ENCODE results near the gene SYNJ1.
"Not testable (repeated sequence)": the region's sequence is repeated elsewhere in the genome, so short reads cannot be mapped to it uniquely, and the experiment has no call there.

The SYNJ1 gene

DNA sequence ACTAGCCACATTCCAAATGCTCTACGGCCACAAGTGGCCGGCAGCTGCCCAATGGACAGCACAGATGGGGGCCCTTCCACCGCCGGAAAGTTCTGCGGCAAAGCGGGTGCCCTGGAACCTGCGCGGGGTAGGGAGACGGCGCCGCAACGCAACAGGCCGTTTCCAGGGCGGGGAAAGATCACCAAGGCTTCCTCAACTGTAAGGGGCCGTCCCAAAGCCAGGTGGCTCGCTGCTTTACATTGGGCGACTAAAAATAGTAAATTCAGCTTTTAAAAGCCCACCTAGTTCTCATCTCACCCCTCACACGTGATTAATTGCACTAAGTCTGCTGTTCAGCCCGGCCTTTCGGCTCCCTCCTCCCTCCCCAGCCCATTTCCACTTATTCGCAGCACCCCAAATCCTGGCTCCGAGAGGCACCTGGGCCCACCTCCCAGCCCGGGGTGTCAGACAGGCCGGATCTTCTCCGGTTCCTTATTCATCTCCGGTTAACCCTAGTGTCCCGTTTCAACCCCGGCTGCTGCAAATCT lies 116.3 kb downstream of the SYNJ1 start:
- DNase-seq = no peak

- not testable (repeated sequence) for DNase-seq
Observed at GRCh38 chr21:32610940-32611339, 116.9 kb downstream of the SYNJ1 start.

- DNase-seq = no peak
Observed at GRCh38 chr21:32608851-32609250, 119.0 kb downstream of the SYNJ1 start.

DNA sequence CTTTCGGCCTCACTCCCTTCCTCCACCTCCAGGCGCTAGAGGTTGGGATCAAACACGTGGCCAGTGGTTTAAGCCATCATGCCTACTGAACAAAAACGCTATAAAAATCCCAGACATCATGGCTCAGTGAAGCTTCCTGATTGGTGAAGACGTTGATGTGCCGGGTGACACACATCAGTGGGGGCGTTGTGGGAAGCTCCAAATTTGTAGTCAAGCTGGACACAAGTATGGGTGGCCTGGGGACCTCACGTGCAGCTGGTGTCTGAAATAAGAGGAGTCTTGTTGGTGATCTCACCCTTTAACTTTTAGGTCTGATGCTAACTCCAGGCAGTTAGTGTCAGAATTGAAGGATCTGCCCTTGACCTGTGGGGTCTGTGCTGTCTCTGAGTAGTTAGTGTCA lies 122.3 kb downstream of the SYNJ1 start:
- DNase-seq = no peak

DNA sequence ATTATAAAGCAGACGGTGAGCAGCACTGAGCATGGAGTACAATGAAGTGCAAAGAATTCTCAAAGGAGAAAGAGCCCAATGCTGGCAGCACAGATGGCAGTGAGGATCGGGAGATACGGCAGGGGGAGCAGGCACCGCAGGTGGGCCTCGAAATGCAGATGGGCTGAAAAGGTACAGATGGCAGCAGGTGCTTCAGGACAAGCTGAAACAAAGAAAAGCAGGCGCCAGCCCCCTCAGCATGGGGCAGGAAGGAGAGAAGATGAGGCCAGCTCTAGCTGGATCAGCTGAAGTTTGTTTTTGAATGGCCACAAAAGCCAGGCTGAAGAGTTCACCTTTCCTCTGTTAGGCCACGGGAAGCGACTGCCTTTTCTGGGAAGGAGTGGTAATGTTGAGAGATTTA lies 123.3 kb downstream of the SYNJ1 start:
- no peak for DNase-seq

DNA sequence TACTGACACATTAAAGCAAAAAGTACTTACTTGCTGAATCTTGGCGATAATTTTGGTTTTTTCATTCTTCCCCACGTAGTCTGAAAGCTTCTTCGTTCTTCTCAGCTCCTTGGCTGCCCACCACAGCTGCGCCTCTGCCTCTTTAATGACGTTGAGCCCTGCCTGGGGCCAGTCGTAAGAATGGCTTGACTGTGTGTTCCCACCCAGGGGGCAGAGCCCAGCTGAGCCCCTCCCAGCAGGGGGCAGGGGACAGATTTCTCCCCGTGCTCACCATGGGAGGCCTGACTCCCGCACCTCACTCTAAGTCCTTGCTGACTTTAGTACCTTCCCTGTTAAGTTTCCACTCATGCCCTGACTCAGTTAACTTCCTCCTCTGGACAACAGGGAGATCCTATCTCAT lies 124.7 kb downstream of the SYNJ1 start:
- no peak for DNase-seq

DNA sequence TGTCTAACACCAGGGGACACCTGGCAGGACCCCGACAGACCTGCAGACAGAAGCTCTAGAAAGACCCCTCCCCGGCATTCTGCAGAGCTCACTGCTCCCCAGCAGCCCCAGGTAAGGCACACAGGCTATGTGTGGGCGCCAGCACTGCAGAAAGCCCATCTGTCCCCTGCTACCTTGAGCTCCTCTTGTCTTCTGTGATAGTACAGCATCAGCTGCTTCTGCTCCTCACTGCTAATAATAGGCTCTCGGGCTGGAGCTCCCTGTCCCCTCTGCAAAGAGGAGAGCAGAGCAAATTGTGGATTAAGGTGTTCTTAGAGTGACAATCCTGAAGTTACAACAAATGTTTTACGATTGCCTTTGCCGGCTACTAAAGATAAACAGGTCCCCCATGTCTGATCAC lies 125.7 kb downstream of the SYNJ1 start:
- DNase-seq = no peak

DNA sequence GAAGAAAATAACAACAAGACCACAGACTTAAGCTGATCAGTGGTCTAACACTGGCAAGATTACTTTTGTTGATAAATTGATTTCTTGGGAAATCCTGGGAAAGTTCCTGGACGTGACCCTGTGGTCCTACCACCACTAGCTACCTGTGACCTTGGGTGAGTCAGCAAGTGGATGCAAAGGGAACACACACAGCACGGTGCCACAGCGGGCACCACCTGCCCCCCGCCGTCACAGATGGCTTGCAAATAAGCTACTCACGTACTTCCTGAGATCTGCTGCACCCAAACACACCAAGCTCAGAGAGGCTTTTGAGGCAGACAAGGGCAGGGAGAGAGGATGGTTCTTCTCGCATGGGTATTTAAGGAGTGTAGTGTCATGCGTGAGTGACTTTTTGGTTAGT lies 128.3 kb downstream of the SYNJ1 start:
- no peak for DNase-seq

- DNase-seq = no peak
Observed at GRCh38 chr21:32599091-32599490, 128.7 kb downstream of the SYNJ1 start.

DNA sequence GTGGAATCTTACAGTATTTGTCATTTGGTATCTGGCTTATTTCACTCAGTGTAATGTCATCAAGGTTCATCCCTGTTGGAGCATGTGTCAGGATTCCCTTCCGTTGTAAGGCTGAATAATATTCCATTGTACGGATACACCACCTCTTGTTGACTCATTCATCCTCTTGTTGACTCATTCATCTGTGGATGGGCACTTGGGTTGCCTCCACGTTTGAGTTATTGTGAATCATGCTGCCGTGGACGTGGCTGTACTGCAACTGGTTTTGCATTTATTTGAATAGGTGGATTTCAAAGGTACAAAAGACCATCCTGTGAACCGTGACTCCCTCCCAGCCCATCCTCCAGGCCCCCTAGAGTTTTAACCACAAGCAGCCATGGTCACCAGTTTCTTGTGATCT lies 130.6 kb downstream of the SYNJ1 start:
- DNase-seq = no peak

- DNase-seq = no peak
Observed at GRCh38 chr21:32595431-32595830, 132.4 kb downstream of the SYNJ1 start.

GRCh38 chr21:32593690-32594089 lies 134.1 kb downstream of the SYNJ1 start:
- no peak for DNase-seq

DNA sequence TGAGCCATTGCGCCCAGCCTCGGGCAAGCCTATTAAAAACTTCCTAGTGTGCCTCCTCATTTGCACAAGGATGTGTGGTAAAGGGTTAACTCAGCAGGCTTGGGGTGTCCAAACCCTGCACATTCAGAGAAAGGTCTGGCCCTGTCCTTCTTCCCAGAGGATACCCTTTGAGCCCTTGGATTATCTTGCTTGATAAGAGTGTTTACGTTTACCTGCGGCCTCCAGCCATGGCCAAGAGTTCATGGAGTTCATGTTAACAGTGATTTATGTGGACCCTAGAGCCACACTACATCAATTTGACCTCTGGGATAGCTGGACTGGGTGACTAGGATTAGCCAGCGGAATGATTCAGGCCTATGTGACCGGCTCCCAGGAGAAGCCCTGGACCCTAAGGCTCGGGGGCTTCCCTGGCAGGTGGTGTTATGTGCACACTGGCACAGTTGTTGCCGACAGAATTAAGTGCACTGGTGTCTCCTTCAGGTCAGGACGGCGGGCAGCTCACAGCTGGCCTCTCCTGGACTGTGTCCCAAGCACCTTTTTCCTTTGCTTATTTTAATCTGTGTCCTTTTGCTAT lies 134.8 kb downstream of the SYNJ1 start:
- DNase-seq = no peak

DNA sequence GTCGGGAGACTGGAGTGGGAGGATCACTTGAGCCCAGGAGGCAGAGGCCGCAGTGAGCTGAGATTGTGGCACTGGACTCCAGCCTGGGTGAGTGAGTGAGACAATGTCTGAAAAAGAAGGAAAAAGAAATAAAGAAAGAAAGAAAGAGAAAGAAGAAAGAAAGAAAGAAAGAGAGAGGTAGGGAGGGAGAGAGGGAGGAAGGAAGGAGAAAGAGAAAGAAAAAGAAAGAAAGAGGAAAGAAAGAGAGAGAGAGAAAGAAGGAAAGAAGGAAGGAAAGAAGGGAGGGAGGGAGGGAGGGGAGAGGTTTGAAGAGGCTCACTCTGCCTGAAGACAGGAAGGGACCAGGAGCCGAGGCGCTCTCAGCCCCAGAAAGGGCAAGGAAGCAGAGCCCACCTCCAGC lies 137.7 kb downstream of the SYNJ1 start:
- no peak for DNase-seq

DNA sequence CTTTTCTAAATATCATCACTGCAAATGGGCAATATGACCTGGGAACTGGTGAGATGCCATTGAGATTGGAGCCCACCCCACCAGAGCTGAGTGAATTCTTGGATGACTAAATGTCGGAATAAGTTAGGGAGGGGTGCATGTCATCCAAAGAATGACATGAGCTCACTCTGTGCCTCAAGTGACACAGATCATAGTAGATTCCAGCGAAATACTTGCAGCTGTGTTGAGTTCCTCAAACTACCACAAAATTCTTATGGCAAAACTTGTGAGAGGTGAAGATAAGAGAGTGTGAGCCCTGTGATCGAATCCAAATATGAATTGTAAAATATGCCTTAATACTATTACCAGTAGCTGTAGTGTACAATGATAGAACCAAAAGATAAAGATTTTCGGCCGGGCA lies 140.2 kb downstream of the SYNJ1 start:
- DNase-seq = no peak

- no peak for DNase-seq
Observed at GRCh38 chr21:32587120-32587519, 140.7 kb downstream of the SYNJ1 start.

DNA sequence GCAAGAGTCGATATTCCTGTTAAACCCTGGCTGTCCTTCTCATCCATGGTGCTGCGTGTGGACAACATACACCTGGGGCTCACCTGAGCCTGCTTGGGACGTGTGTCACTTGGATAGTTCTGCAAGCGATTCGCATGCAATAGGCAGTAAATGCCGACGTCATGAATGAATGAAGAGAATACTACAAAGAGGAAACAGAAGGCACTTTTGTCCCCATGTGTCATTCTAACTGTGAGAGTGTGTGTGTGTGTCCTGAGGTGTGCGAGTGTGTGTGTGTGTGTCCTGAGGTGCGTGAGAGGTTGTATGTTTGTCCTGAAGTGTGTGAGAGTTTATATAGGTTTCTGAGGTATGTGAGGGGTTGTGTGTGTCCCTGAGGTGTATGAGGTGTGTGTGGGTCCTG lies 141.8 kb downstream of the SYNJ1 start:
- DNase-seq = no peak

DNA sequence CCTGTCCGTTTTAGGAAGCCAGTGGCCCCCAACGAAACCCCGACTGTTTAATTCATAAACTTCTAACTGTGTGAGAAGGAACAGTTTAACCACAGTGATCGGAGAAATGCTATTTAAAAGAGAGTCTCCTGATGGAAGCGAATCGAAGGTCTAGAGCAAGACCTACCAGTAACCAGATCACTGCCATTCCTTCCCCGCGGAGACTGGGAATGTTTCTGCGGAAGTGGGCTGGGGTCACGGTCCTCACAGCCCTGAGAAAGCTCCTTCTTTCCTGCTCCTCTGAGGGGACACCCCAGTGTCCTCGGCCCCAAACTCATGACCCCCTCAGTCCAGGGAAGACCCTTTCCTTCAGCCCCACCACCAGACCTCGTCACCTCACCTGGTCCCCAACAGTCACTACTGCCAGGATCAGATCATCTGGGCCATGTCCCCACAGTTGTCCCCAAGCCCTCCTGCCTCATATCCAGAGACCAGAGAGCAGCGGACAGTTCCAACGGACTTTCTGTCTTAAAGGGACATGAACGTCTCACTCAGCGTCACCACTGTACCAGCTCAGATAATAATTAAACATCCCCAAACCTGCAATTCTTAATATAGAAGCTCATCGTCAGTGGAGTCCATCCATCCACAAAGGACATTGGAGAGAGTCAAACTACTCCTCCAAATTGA lies 142.6 kb downstream of the SYNJ1 start, which contains the start of gene TCP10L:
TSS of gene TCP10L (minus strand) at position 482 of the 669 bp plus-strand sequence. CDS start 1,219 bp downstream, outside the sequence.
- no peak for DNase-seq

DNA sequence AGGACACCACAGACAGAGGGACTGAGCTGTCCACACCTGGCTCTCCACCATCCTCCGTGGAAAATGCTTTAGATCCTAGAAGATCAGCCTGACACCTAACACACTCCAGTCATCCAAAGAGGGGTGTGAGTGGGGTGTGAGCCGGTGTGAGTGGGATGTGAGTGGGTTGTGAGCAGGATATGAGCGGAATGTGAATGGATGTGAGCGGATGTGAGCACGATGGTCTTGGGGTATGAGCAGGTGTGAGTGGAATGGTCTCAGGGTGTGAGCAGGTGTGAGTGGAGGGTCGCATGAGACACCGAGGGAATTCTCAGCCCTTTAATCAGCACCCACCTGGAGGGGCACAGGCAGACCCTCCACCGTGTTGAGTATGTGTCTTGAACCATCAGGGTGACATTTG lies 143.3 kb downstream of the SYNJ1 start:
- DNase-seq = no peak

DNA sequence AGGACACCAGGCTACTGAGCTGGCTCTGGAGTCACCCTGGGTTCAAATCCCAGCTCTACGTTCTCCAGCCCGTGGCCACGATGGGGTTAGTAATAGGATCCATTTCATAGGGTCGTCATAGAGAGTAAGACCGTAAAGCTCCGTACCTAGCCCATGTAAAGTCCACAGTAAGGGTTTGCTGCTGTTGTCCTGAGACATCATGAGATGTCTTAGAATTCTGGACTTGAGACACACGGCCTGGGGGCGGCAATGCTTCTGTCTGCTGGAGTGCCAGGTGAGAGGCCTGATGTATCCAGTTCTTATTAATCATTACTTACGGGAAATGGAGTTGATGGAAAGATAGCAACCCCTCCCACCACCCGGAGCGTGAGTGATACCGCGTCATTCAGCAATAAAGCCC lies 146.1 kb downstream of the SYNJ1 start:
- no peak for DNase-seq

DNA sequence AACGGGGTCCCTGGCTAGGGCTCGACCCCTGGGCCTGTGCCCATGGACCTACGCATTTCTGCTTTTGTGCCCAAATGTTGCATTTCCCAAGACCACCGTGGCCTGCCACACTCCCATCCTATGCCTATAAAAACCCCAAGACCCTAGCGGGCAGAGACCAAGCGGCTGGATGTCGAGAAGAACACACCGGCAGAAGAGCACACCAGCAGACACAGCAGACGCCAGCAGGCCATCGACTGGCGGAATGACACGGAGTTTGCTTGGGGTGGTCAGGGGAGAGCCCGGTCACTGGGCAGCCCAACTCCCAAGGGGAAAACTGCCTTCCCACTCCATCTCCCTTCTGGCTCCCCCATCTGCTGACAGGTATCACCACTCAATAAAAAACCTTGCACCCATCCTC lies 146.9 kb downstream of the SYNJ1 start:
- no peak for DNase-seq
